GM12892 (cell line): ENCODE results near the gene REPIN1.

Experiments used
- DNase-seq: peaks from one replicate; pipeline ENCODE4 v3.0.0; 2011; ENCODE audit not compliant: insufficient read length
- FAIRE-seq: peaks from 2 replicates; lab custom pipeline; 2011; peaks lifted over from hg19 to GRCh38; lab: Jason Lieb, UNC
- POLR2A ChIP-seq: IDR thresholded peaks from 2 replicates; pipeline ENCODE4 v1.6.1; 2011; ENCODE audit warnings: low read depth, low read length, control low read depth
- POLR2AphosphoS5 ChIP-seq: IDR thresholded peaks from 2 replicates; pipeline ENCODE4 v1.6.1; 2011; ENCODE audit warnings: low read depth, low read length, control low read depth
- TAF1 ChIP-seq: IDR thresholded peaks from 2 replicates; pipeline ENCODE4 v1.6.1; 2011; ENCODE audit warnings: low read depth, mild to moderate bottlenecking, control low read depth, low read length, borderline replicate concordance

REPIN1 gene

DNA sequence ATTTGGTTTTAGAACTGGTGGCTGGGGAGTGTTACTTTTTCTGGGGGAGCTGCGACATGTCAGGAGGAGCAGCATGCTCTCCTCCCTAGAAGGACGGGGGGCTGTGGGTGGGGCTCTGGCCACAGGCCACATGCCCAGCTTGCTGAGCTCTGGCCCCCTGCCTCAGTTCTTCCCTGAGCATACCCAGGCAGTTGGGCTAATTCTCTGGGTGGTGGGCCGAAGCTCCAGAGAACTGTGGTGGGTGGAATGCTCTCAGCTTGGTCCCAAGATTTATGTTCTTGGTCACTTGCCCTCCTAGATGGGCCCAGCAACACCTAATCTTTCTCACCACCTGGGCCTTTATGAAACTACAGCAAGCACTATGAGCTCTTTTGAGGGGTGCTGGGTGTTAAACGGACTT is 5.4 kb downstream of the REPIN1 start:
- DNase-seq, result no peak
- no peak for FAIRE-seq
- TF ChIP-seq POLR2AphosphoS5 (no peak), POLR2A (no peak), TAF1 (no peak)

DNA sequence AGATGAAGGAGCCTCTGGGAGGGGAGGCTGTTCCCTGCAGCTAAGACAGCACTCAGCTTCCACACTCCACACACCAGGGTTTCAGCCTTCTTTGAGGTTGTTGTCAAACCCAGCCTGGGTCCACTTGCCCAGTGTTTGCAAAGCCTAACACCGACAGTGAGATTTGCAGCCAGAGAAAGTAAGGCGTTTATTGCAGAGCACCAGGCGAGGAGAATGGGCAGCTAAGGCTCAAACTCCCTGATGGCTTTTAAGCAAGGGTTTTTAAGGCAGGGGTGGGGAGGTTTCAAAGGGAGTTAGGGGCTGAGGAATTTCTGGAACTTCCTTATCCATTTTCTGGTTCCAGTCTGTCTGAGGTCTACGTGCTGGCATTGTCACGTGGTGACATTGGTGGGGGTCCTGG is 5.8 kb downstream of the REPIN1 start:
- DNase-seq, result no peak
- no peak for FAIRE-seq
- TF ChIP-seq POLR2AphosphoS5 (no peak), POLR2A (no peak), TAF1 (no peak)

DNA sequence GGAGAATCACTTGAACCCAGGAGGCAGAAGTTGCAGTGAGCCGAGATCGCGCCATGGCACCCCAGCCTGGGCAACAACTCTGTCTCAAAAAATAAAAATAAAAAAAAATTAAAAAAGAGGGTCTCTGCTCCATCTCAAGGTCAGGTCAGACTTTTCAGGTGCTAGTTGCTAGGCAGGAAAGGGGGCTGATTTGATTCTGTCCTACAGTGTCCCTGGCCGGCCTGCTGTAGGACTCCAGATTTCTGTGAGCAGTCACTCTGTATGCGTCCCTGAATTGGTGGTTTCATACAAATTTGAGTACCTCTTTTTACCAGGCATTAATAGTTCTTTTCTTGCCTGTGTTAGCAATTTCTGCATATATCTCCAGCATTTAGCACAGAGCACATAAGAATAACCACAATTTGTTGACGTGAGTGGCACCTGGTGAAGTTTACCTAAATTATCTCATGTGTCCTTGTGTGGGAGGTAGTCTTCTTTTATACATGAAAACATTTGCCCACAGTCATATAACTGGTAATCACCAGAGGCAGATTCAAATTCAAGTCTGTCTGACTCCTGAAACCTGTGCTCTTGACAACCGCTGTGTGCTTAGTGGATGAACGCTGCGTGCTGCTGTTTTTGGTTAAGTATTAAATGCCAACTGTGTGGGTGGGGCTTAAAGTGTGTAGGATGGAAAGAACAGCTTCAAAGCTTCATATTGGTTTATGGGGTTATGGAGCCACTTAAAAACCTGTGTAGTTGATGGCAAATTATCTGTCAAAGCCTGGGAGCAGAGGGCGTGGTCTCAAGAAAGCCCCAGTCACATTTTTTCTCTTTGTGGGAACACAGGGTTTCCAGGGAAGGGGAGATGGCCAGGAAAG is 7.3 kb downstream of the REPIN1 start:
- FAIRE-seq, result peak; percentile 81
- DNase-seq, result no peak
- TF ChIP-seq TAF1 (no peak), POLR2AphosphoS5 (no peak; the same call in 1 of the 2 replicates), POLR2A (no peak)

DNA sequence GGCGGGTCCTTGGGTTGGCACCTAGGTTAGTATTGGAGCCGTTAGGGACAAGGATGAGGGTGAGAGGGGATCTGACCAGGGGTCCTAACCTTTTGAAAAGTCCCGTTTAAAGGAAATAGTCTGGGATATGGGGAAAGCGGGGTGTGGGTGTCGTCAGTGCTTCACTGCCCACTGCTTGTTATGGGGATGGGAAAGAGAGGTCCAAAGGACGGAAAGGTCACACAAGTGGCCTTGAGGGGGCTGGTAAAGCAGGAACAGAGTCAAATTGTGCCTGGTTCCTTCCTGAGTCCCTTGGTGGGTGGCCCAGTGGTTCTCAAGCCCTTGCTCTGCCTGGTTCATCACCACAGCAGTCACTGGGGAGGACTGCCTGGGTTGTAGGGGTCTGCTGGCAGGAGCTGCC is 7.9 kb downstream of the REPIN1 start:
- no peak for DNase-seq
- no peak for TF ChIP-seq POLR2A
- TF ChIP-seq POLR2AphosphoS5, result no peak
- TF ChIP-seq TAF1, result no peak
- no peak for FAIRE-seq

DNA sequence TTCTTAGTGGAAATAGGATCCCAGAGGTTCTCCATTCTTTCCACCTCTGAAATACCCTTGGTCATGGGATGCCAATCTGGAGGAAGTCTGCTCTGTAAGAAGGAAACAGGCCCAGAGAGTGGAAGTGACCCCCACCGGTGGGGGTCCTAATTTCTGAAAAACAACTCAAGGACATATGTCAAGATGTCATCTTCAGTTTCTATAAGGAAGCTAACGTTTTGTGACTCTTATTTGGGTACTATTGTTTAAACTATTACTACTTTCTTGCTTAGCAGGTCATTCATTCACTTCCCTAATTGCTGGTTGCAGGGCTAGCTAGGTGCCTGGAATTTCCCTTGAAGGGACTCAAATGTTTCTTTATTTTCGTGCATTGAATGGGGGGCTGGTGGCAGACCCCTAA is 8.6 kb downstream of the REPIN1 start:
- TF ChIP-seq TAF1, result no peak
- DNase-seq (no peak), FAIRE-seq (peak; percentile 70)

DNA sequence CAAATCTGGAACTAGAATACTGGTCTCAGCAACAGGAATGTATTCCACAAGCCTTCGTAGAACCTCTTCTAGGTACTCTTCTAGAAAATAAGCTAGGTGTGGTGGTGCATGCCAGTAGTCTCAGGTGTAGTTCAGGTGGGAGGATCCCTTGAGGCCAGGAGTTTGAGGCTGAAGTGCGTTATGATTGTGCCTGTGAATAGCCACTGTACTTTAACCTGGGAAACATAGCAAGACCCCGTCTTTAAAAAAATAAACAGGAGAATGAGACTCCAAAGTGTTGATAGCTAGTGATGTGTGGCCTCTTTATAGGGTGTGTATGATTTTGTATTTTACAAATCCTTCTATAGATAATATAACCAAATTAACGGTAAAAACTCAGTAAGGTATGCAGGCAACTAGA is 9.0 kb downstream of the REPIN1 start:
- FAIRE-seq (no peak), DNase-seq (no peak)
- TF ChIP-seq POLR2A, result no peak
- TF ChIP-seq POLR2AphosphoS5, result no peak
- TF ChIP-seq TAF1, result no peak

DNA sequence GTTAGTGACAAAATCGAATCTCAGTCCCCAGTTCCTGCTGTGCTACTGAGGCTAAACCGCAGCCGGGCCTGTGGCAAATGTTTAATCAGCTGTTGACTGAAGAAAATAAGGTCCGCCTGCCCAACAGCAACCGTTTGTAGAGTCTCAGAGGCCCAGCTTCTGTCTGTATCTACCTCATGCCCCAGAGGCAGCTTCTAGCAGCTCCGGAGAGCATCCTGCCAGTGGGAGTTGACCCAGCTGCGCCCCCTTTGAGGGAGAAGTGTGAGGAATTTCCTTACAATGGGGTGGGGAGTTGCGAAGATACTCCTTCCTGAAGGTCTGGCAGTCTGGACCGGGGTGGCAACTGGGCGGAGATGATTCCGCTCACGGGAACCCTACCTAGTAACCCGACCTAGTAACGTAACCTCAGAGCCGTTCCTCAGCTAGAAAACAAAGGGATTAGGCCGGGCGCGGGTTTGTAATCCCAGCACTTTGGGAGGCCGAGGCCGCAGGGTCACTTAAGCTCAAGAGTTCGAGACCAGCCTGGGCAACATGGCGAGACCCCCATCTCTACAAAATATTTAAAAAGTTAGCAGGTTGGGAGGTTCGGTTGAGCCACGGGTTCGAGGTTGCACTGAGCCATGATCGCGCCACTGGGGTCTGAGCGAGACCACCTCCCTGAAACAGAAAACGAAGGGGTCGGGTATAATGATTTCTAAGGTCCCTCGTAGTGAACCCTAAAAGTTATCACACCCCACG is 9.7 kb downstream of the REPIN1 start:
- FAIRE-seq, result no peak
- DNase-seq, result no peak
- no peak for TF ChIP-seq TAF1
- TF ChIP-seq POLR2AphosphoS5, result no peak
- TF ChIP-seq POLR2A, result 0 out of 2 replicates have a peak, but pooled peaks have one; percentile 36

DNA sequence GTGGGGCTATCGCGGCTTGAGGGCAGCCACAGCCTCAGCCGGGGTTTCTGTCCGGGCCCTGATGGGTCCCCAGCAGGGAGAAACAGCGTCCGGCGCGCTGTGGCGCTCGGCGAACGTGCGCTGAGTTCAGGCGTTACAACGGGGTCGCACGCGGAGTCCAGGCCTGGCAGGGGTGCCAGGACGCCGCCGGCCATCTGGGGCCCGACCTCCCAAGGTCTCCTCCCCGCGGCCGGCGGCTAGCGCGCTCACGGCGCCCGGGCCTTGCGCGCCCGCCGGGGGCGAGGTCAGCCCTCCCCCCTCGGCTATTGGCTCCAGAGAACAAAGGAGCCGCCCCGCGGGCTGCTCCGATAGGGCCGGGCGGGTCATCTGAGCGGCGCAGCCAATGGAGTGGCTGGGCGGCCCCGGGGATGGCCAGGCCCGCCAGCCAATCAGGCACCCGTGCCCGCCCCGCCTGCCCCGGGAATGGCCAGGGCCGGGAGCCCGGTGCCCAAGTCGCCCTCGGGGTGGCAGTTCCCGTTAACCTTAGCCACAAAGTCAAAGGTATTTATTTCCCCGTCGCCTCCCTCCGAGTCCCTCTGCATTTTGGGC is 10.3 kb downstream of the REPIN1 start, which contains the start of gene ZNF775:
ZNF775 (plus strand) TSS at position 478 of the 588 bp plus-strand sequence. CDS start 9,141 bp downstream, outside the sequence.
- peak; percentile 90 for FAIRE-seq
- TF ChIP-seq POLR2AphosphoS5 (peak; percentile 88), TAF1 (peak; percentile 84), POLR2A (peak; percentile 95)
- peak; percentile 99 for DNase-seq

DNA sequence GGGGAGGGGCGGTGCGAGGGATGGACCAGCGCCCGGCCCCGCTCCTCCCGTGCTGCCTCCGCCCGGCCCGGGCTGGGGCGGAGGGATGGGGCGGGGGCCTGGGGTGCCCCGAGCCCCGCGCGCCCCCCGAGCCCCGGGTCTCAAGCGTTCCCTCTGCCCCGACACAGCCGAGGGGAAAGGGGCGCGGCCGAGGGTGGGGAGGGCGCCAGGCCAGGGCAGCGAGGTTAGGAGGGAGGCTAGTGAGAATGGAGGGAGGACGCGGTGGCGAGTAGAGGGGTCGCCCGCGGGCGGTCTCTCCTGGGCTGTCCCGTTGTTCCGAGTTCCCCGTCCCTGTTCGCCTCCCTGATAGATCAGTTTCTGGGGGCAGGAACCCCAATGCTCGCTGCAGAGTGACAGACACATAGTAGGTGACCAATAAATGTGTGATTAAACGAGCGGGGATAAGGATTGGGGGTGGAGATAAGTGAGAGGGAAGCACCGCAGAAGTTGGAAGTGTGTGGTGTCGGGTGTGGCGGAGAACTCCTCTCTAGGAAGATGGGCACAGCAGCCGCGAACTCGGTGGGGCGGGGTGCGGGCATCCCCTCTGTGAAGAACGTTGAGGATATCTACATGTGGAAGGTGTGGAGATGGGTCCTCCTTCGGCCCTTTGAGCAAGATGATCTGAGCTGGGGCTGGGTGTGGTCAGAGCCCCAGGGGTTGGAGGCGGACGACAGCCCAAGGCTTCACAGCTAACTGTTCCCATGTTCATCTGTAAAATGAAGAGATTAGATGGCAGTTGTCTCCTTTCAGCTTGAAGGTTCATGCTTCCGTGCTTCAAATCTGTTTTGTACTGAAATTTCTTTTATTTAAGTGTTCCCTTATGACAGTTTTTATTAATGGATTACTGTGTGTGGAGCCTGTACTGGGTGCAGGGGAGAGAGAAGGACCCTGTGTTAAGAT is 11.1 kb downstream of the REPIN1 start:
- TF ChIP-seq POLR2AphosphoS5, result peak; percentile 50; the same call in 1 of the 2 replicates
- peak; percentile 40; the same call in 1 of the 2 replicates for TF ChIP-seq POLR2A
- no peak for TF ChIP-seq TAF1
- FAIRE-seq (peak; percentile 44), DNase-seq (no peak)

DNA sequence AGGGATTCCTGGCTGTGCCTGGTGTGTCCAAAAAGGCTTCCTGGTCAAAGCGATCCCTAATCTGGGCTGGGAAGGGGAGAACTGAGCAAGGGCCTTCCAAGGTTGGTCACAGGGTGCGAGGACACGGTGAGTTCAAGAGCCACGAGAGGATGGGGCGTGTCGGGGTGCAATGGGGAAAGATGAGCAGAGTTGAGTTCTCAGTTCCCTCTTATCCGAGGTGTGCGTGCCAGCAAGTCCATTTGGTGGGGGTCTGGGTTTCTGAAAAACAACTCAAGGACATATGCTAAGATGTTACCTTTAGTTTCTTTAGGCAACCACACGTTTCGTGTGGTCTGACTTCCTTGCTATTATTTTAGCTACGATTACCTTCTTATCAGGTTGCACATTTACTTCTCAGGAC is 11.8 kb downstream of the REPIN1 start:
- FAIRE-seq, result peak; percentile 70
- no peak for DNase-seq
- TF ChIP-seq POLR2A (0 out of 2 replicates have a peak, but pooled peaks have one; percentile 3), POLR2AphosphoS5 (no peak)
